Measurements from ENCODE around the gene WDR74.
"Not testable (repeated sequence)": the region's sequence is repeated elsewhere in the genome, so short reads cannot be mapped to it uniquely, and the experiment has no call there.

WDR74 gene

GRCh38 chr11:62859281-62859703, 19.9 kb upstream of the WDR74 start:
- not testable (repeated sequence) for DNase-seq

DNA sequence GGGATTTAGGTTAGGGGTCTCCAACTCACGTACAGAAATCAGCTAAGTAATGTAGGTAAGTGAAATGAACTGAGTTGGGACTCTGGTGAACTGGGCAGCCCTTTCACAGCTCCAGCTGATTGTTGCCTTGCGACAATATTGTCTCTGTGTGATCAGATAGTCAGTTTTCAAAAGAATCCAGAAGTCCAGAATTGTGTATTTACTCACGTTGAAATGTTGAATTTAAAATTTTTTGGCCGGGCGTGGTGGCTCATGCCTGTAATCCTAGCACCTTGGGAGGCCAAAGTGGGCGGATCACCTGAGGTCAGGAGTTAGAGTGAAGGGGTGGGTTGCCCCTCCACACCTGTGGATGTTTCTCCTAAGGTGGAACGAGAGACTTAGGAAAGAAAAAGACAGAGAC, 18.8 kb upstream of the WDR74 start:
- DNase-seq, result no peak

DNA sequence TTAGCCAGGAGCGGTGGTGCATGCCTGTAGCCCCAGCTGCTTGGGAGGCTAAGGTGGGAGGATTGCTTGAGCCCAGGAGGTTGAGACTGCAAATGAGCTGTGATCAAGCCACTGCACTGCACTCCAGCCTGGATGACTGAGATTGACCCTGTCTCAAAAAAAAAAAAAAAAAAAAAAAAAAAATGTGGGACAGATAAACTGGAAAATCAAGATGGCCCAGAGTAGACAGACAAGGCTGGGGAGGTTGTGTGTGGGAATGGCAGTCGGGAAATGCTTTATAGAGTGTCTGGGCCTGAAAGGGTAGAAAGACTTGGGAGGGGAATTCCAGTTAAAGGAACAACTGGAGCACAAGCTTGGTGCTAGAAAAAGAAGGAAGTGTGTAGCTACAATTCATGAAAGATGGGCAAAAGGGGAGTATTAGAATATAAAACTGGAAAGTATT, 18.2 kb upstream of the WDR74 start:
- DNase-seq, result no peak

DNA sequence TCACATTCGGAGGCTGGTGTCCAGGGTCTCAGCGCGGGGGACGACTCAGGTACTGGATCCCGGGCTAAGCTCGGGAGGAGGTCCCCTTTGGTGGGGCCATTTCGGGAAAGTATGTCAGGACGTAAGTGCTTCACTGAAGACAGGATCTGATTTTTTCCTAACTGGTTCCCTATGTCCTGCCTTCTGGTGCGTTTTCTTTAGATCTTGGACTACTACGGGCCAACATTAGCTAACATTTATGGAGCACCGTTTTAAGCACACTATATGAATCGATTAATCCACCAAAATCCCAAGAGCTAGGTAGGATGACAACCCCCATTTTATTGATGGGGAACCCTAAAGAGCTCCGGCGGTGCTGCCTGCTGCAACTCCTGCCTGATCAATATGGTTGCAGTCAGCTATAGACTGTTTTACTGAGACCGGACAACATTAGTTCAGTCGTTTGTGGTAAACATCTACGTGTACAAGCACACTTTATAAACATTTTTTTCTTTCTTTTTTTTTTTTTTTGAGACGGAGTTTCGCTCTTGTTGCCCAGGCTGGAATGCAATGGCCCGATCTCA, 17.0 kb upstream of the WDR74 start:
- DNase-seq, result no peak

- peak; percentile 97 for DNase-seq
Observed at GRCh38 chr11:62855571-62856332, 16.4 kb upstream of the WDR74 start.

DNA sequence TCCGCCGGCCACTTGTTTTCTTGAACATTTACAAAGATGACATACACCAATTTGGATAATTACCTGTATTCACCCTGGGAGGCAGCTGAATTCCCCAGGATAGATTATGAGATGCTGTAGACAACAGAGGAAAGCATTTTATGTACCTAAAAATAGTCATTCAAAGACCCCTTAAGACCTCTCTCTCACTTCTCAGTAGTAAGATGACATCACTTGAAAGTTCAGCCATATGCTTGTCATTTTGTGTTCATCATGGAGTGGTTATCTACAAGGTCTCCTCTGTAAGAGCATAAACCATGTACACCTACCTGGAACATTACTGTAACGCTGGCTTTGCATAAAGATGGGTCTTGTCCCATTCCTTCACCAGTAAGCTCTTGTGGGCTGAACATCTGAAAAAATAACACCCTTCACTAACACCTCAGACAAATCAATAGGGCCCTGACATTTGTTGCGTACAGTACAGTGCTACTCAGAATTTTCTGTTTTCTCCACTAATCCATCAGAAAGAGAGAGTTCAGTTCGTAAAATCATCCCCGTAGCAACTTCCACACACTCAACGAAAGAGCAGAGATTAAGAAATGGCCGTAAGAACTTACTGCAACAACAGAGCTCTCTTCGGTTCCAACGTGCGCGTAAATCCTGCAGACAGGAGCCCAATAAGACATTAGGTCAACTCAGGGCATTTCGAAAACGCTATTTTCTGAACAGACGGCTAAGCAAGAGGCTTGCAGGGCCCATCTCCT, 15.6 kb upstream of the WDR74 start:
- DNase-seq, result no peak

DNA sequence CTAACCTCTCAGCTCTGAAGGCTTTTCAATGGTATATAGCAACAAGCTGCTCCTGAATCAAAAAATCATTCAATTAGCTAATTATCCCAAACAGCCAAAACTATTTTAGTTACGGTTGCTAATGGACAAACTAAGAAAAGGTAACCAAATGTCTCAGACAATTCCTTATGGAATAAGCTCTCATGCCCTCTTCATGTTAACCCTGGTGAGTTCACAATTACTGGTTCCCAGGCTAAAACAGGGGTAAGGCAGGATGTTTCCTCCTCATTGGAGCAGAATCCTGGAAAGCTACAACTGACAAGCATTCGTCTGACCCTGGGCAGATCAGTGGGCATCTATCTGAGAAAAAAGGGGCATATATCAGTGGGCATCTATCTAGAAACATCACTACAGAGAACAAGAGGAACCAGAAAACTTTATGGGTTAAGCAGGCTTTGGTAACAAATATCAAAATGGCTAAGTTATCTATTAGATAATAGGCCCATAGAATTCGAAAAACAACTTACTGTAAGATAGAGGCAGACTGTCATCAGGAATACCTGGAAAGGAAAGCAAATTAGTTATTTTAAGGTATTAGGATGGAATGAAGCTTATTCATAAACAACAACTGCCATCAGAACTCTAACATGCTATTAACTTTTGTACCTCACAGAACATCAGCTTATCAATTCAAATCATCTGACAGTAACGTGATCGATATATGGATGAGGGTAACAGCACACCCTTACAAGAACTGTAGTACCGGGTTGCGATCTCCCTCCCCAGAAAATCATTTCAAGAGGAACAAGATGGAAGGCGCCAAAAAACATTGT, 14.8 kb upstream of the WDR74 start:
- DNase-seq, result no peak

DNA sequence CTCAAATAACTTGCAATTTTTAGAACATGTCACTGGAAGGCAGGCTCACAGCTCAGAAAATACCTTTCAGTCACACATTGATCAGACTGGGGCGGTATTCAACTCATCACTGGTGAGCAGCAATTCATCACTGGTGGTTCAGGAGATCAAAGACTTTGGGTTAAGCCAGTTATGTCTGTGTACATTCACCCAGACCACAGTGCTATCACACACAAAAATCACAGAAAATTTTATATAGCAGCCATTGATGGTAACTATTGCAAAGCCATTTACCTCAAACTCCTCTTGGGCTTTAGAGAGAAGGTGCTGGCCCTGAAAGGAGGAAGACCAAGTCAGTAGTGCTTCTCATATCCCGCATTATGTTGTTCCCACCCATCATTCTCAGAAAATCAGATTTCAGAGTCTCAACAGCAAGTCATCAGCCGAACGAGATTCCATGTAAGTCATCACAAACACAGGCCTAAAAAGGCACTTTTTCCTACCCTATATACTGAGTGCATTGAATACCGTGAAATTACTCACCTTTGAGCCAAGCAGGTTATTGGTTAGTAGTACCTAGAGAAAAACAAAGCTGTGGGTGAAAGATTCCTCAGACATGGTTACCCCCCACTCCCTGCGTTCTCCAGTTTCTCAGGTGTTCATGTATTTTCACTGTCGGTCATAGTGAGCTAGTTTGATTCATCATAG, 14.0 kb upstream of the WDR74 start:
- DNase-seq, result no peak

DNA sequence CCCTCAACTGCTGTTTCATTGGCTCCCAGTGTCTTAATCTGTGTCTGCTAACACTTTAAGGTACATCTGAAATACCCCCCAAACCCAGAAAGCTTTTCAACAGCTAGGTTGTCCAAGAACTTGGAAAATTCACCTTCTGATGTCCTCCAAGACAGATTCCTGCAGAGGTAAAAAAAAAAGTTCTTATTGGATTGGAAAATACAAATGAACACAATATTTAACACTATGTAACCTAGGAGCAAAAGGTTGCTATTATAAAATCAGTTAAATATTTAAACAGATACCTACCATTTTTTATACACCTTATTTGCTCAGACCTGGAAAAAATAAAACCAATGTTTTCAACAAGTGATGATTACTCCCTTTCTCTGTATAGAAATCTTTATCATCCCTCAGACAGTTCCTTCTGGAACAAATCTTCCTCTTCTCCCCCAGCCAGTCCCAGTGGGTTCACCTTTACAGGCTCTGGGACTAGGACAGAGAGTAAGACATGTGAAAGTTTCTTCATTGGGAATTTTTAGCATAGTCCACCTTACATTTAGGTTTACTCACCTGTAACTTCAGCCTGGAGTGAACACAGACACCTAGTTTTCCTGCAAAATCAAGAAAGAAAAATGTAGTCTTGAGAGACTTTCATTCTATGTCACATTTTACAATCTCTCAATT, 13.3 kb upstream of the WDR74 start:
- DNase-seq, result no peak

DNA sequence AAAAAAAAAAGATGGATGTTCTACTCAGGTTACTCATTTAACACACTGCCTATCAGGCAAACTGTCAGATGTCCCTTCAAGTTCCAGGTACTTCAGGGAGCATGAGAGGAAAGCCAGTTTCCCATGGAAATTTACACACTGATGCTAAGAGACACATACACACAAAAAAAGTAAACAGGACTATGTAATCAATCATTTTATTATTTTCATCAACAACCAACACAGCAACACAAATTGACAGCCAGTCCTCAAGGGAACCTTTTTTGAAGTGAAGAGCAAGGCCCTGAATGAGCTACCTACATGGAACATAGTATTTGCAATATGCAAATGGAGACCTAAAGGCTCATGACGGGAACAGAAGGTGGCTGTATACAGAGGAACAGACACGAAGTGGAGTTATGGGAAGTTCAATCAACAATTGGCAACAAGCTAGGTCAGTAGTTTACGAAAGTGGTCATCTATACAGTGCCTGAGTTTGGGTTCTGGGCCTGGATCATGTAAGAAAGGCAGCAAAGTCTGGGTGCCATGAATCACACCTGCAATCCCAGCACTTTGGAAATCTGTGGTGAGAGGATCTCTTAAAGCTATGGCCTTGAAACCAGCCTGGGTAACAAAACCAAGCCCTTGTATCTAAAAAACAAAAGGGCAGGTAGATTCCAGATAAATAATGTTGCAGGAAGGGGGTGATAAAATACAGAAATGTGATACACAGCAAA, 12.6 kb upstream of the WDR74 start:
- DNase-seq, result no peak

DNA sequence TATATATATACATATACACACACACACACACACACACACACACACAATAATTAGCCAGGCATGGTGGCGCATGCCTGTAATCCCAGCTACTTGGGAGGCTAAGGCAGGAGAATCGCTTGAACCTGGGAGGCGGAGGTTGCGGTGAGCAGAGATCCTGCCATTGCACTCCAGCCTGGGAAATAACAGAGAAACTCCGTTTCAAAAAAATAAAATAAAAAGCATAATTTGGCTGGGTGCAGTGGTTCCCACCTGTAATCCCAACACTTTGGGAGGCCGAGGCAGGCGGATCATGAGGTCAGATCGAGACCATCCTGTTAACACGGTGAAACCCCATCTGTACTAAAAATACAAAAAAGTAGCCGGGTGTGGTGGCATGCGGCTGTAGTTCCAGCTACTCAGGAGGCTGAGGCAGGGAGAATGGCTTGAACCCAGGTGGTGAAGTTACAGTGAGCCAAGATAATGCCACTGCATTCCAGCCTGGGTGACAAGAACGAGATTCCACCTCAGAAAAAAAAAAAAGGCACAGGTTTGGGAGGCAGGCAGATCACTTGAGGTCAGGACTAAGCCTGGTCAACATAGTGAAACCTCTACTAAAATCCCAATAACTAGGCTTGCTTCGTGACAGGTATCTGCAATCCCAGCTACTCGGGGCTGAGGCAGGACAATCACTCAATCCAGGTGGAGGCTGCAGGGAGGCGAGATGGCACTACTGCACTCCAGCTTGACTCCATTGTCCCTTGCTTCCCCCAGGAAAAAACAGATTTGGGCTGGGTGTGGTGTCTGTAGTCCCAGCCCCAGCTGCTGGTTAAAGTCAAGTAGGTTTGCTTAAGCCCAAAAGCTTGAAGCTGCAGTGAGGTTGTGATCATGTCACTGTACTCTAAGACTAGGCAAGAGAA, 11.8 kb upstream of the WDR74 start:
- DNase-seq, result no peak

GRCh38 chr11:62847767-62848314, 8.5 kb upstream of the WDR74 start:
- no peak for DNase-seq

- DNase-seq, result no peak
Observed at GRCh38 chr11:62846177-62846576, 6.8 kb upstream of the WDR74 start.

DNA sequence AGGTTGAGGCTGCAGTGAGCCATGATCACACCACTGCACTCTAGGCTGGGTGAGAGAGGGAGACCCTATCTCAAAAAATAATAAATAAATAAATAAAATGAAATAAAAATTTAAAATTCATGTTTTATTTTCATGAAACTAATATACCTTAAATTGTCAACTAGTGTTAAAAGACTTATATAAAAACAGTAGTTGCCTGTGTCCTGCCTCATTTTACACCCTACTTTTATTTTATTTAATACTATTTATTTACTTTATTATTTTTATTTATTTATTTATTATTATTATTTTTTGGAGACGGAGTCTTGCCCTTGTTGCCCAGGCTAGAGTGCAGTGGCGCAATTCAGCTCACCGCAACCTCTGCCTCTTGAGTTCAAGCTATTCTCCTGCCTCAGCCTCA, 4.8 kb upstream of the WDR74 start:
- no peak for DNase-seq

GRCh38 chr11:62843466-62843865, 4.1 kb upstream of the WDR74 start:
- no peak for DNase-seq

DNA sequence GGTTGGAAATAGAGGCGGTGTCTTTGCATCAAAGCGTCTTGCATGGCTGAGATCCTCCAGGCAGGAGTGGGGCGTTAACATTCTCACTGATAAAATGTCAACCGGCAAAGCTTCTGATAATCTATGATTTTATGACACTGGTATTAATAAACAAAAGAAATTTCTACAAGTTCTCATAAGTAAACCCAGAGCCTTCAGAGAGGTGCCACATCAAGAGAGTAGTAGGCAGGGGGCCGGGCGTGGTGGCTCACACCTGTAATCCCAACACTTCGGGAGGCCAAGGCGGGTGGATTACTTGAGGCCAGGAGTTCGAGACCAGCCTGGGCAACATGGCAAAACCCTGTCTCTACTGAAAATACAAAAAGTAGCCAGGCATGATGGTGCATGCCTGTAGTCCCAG, 3.5 kb upstream of the WDR74 start:
- DNase-seq, result not testable (repeated sequence)

- peak; percentile 66 for DNase-seq
Observed at GRCh38 chr11:62842171-62842741, 2.9 kb upstream of the WDR74 start.

DNA sequence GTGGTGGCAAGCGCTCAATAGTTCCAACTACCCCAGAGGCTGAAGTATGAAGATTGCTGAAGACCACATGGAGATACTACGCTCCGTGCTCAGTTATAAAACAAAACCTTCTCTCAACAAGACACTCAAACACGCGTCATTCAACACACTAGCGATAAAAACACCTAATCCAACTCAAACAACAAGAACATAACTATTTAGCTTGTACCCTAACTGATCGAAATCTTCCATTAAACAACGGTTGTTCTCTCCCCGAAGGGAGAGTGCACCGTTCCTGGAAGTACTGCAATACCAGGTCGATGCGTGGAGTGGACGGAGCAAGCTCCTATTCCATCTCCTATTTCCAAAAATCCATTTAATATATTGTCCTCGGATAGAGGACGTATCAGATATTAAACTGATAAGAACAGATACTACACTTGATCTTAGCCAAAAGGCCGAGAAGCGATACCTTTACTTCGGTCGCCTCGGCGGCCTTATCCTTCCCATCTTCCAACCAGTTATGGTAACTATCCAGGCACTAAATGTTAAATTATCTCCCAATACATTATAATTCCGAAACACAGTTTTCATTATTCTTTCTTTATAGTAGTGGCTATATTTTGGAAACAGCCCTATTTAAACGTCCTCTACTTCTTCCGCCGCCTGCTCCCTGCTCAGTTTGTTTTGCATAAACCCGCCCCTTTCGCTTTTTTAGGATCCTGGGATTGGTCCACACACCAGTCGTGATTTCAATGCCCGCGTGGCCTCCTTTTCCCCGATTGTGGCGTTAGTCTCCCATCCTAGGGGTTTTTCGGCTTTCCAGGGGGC, 2.2 kb upstream of the WDR74 start:
- DNase-seq, result peak; percentile 93

Measured in left hindlimb (tissue), 1 donor.